HepG2 (cell line): ENCODE results near the gene GRM4. TPM values are rescaled to one million over a fixed set of nuclear protein-coding genes. Genes with fewer than 3 reads are reported as not detected.

Source experiments
- ADNP ChIP-seq: sonication (generic); formaldehyde crosslinking; IDR thresholded peaks from 2 replicates; pipeline ENCODE4 v1.4.0; 2020; ENCODE audit warnings: missing genetic modification reagents
- ARID2 ChIP-seq: sonication (generic); formaldehyde crosslinking; IDR thresholded peaks from 2 replicates; pipeline ENCODE4 v1.8.1; 2022; ENCODE audit warnings: mild to moderate bottlenecking, missing genetic modification reagents, borderline replicate concordance
- ETV6 ChIP-seq: sonication (generic); formaldehyde crosslinking; conservative IDR thresholded peaks from 2 replicates; pipeline ENCODE4 v1.4.0; 2020; ENCODE audit warnings: missing genetic modification reagents
- IRF9 ChIP-seq: sonication (generic); formaldehyde crosslinking; IDR thresholded peaks from 2 replicates; pipeline ENCODE4 v1.8.0; 2022; ENCODE audit warnings: missing genetic modification reagents, mild to moderate bottlenecking, borderline replicate concordance
- LRRFIP1 ChIP-seq: sonication (generic); formaldehyde crosslinking; conservative IDR thresholded peaks from 2 replicates; pipeline ENCODE4 v1.4.0; 2020; ENCODE audit warnings: missing genetic modification reagents
- PAWR ChIP-seq: sonication (generic); formaldehyde crosslinking; IDR thresholded peaks from 2 replicates; pipeline ENCODE4 v1.4.0; 2020; ENCODE audit warnings: missing genetic modification reagents, mild to moderate bottlenecking, borderline replicate concordance
- STAG1 ChIP-seq: sonication (generic); formaldehyde crosslinking; IDR thresholded peaks from 2 replicates; pipeline ENCODE4 v1.4.0; 2020; ENCODE audit warnings: missing genetic modification reagents
- ZBTB39 ChIP-seq: sonication (generic); formaldehyde crosslinking; IDR thresholded peaks from 2 replicates; pipeline ENCODE4 v1.5.0; 2020; ENCODE audit warnings: missing genetic modification reagents
- ZNF124 ChIP-seq: sonication (generic); formaldehyde crosslinking; IDR thresholded peaks from 2 replicates; pipeline ENCODE4 v1.4.0; 2020; ENCODE audit warnings: missing genetic modification reagents
- ZNF546 ChIP-seq: sonication (generic); formaldehyde crosslinking; conservative IDR thresholded peaks from 2 replicates; pipeline ENCODE4 v1.8.1; 2023; ENCODE audit warnings: mild to moderate bottlenecking, missing genetic modification reagents
- ZNF549 ChIP-seq: sonication (generic); formaldehyde crosslinking; IDR thresholded peaks from 2 replicates; pipeline ENCODE4 v1.5.0; 2020; ENCODE audit warnings: missing genetic modification reagents
- ZNF580 ChIP-seq: IDR thresholded peaks from 2 replicates; pipeline ENCODE4 v1.6.1; 2016; ENCODE audit warnings: low read depth, borderline replicate concordance
- ZNF646 ChIP-seq: sonication (generic); formaldehyde crosslinking; IDR thresholded peaks from 2 replicates; pipeline ENCODE4 v1.9.0; 2021; ENCODE audit warnings: mild to moderate bottlenecking, missing genetic modification reagents
- ZNF7 ChIP-seq: IDR thresholded peaks from 2 replicates; pipeline ENCODE4 v1.6.1; 2016; ENCODE audit warnings: missing biosample characterization, missing genetic modification reagents
- ZNF788 ChIP-seq: sonication (generic); formaldehyde crosslinking; IDR thresholded peaks from 2 replicates; pipeline ENCODE4 v1.5.0; 2020; ENCODE audit warnings: mild to moderate bottlenecking, missing genetic modification reagents, borderline replicate concordance
- ZSCAN9 ChIP-seq: IDR thresholded peaks from 2 replicates; pipeline ENCODE4 v1.6.1; 2016; ENCODE audit warnings: borderline replicate concordance
- polyA plus RNA-seq, 8 experiments: library from polyadenylated mRNA; depleted of rRNA in 3 of 8; stranded (reverse) in 7 of 8; unstranded in 1 of 8; fragments of >200 nt; fragmentation: Illumina TruSeq in 4 of 8; extraction: Trizol in 4 of 8; gene quantifications; 2 replicates each; pipeline versions ENCODE4 v1.2.1 to v1.2.3, GENCODE V29; 2011 to 2016; ENCODE audit warnings: low read depth in 4 of 8, missing spikeins in 1 of 8, mixed read lengths in 1 of 8; ENCODE audit not compliant: insufficient read depth in 1 of 8
- total RNA-seq, 5 experiments: library from RNA; depleted of rRNA; stranded (reverse); fragments of >200 nt; fragmentation: Illumina TruSeq; extraction: Trizol; gene quantifications; 2 replicates each; pipeline ENCODE4 v1.2.3, GENCODE V29; 2016; ENCODE audit warnings: low read depth in 1 of 5

GRM4 gene
- total and polyA plus RNA-seq, 2 of the 13 experiments (the other 11 are each of a cell fraction or from before 2014, with no cell fraction given) = not detected

GRCh38 chr6:33988121-33989015 is 157.5 kb downstream of the GRM4 start (continued):
- TF ChIP-seq IRF9 (CRISPR knock-in tag) (peak; percentile 39; the same call in 1 of the 2 replicates), ZNF7 (CRISPR knock-in tag) (no peak), ZNF124 (CRISPR knock-in tag) (peak; percentile 96; the same call in 1 of the 2 replicates), ZNF646 (CRISPR knock-in tag) (no peak), LRRFIP1 (CRISPR knock-in tag) (no peak), ZSCAN9 (CRISPR knock-in tag) (peak; percentile 98), ZNF546 (CRISPR knock-in tag) (no peak), ZNF788 (CRISPR knock-in tag) (peak; percentile 92; the same call in 1 of the 2 replicates), PAWR (0 out of 2 replicates have a peak, but pooled peaks have one; percentile 19), ETV6 (CRISPR knock-in tag) (peak; percentile 94), ZNF549 (CRISPR knock-in tag) (no peak), ADNP (CRISPR knock-in tag) (no peak; the same call in 1 of the 2 replicates), ARID2 (CRISPR knock-in tag) (0 out of 2 replicates have a peak, but pooled peaks have one; percentile 28), ZBTB39 (CRISPR knock-in tag) (no peak), ZNF580 (CRISPR knock-in tag) (peak; percentile 95; the same call in 1 of the 2 replicates), STAG1 (peak; percentile 43)
